Measurements from ENCODE around the gene ADK.

Gene ADK

GRCh38 chr10:74683621-74684364 lies 532.8 kb downstream of the ADK start:
- DNase-seq, result peak; percentile 9

- no peak for DNase-seq
These were observed 533.4 kb downstream of the ADK start for GRCh38 chr10:74684462-74684861.

- no peak for DNase-seq
These were observed 534.5 kb downstream of the ADK start for GRCh38 chr10:74685564-74685963.

GRCh38 chr10:74690393-74690792 lies 539.4 kb downstream of the ADK start:
- no peak for DNase-seq

- DNase-seq, result no peak
These were observed 540.1 kb downstream of the ADK start for GRCh38 chr10:74691164-74691563.

GRCh38 chr10:74704629-74705357 lies 553.8 kb downstream of the ADK start:
- peak; percentile 20 for DNase-seq

- DNase-seq, result no peak
These were observed 554.4 kb downstream of the ADK start for GRCh38 chr10:74705358-74705980.

GRCh38 chr10:74706966-74707365 lies 555.9 kb downstream of the ADK start:
- no peak for DNase-seq

GRCh38 chr10:74708246-74708645 lies 557.2 kb downstream of the ADK start:
- no peak for DNase-seq

GRCh38 chr10:74718208-74718607 lies 567.2 kb downstream of the ADK start:
- DNase-seq, result no peak

GRCh38 chr10:74728225-74728624 lies 577.2 kb downstream of the ADK start:
- DNase-seq, result no peak

- DNase-seq, result no peak
These were observed 579.2 kb downstream of the ADK start for GRCh38 chr10:74730246-74730645.

- no peak for DNase-seq
These were observed 582.6 kb downstream of the ADK start for GRCh38 chr10:74733612-74734011.

GRCh38 chr10:74736029-74736428 lies 585.0 kb downstream of the ADK start:
- DNase-seq, result no peak

- no peak for DNase-seq
These were observed 587.0 kb downstream of the ADK start for GRCh38 chr10:74738052-74738451.

- no peak for DNase-seq
These were observed 587.5 kb downstream of the ADK start for GRCh38 chr10:74738542-74738941.

- DNase-seq, result no peak
These were observed 588.1 kb downstream of the ADK start for GRCh38 chr10:74738985-74739567.

- no peak for DNase-seq
These were observed 592.4 kb downstream of the ADK start for GRCh38 chr10:74743401-74743800.

- DNase-seq, result no peak
These were observed 594.4 kb downstream of the ADK start for GRCh38 chr10:74745449-74745848.

- no peak for DNase-seq
These were observed 595.8 kb downstream of the ADK start for GRCh38 chr10:74746813-74747212.

GRCh38 chr10:74748468-74749031 lies 597.5 kb downstream of the ADK start:
- DNase-seq, result no peak

GRCh38 chr10:74750848-74751274 lies 599.8 kb downstream of the ADK start:
- DNase-seq, result no peak

- no peak for DNase-seq
These were observed 601.5 kb downstream of the ADK start for GRCh38 chr10:74752371-74753040.

Measured in fibroblast of skin of right quadriceps (primary cell).